GM23338 (cell line): ENCODE results near the gene LMNA.

Source experiments
- CREB1 ChIP-seq: fragments of 250-450 bp; sonication (Bioruptor Pico); IDR thresholded peaks from 2 replicates; pipeline ENCODE4 v1.5.0; 2020; ENCODE audit warnings: low read depth, mild to moderate bottlenecking, moderate library complexity
- CTCF ChIP-seq, 2 experiments: fragments of 200-600 bp in 1 of 2; sonication (generic) in 1 of 2; conservative IDR thresholded peaks; 2 replicates each; pipeline versions ENCODE4 v1.5.1 to v1.6.1; 2016 to 2017; ENCODE audit warnings: antibody characterized with exemption in 2 of 2, low read depth in 2 of 2, mild to moderate bottlenecking in 2 of 2, moderate library complexity in 1 of 2
- EZH2 ChIP-seq: fragments of 200-600 bp; sonication (generic); IDR thresholded peaks from one replicate; pipeline ENCODE4 v1.8.0; 2017; ENCODE audit warnings: antibody characterized with exemption, mild to moderate bottlenecking, low read depth; ENCODE audit not compliant: unreplicated experiment
- EZH2phosphoT487 ChIP-seq: fragments of 200-600 bp; sonication (generic); IDR thresholded peaks from one replicate; pipeline ENCODE4 v1.8.1; 2018; ENCODE audit warnings: antibody characterized with exemption; ENCODE audit not compliant: unreplicated experiment
- JUNB ChIP-seq: IDR thresholded peaks from one replicate; pipeline ENCODE4 v1.6.1; 2016; ENCODE audit warnings: antibody characterized with exemption; ENCODE audit not compliant: unreplicated experiment
- NANOG ChIP-seq: IDR thresholded peaks from 2 replicates; pipeline ENCODE4 v1.6.1; 2016; ENCODE audit warnings: antibody characterized with exemption, borderline replicate concordance
- POLR2AphosphoS5 ChIP-seq: IDR thresholded peaks from 2 replicates; pipeline ENCODE4 v1.6.1; 2016; ENCODE audit warnings: antibody characterized with exemption, low read depth
- STAT1 ChIP-seq: IDR thresholded peaks from one replicate; pipeline ENCODE4 v1.6.1; 2016; ENCODE audit warnings: antibody characterized with exemption; ENCODE audit not compliant: unreplicated experiment
- ZNF114 ChIP-seq: fragments of 250-450 bp; sonication (Bioruptor Pico); IDR thresholded peaks from 2 replicates; pipeline ENCODE4 v1.5.0; 2020; ENCODE audit warnings: mild to moderate bottlenecking, moderate library complexity
- ZNF331 ChIP-seq: fragments of 250-450 bp; sonication (Bioruptor Pico); IDR thresholded peaks from 2 replicates; pipeline ENCODE4 v1.5.0; 2020; ENCODE audit warnings: low read depth, mild to moderate bottlenecking, moderate library complexity
- TF ChIP-seq, protein P1 (sequence below): IDR thresholded peaks from one replicate; pipeline ENCODE4 v1.6.1; 2018; ENCODE audit warnings: antibody characterized with exemption; ENCODE audit not compliant: unreplicated experiment
- TF ChIP-seq, protein P2 (sequence below): IDR thresholded peaks from 2 replicates; pipeline ENCODE4 v1.6.1; 2016; ENCODE audit warnings: antibody characterized with exemption

DNA sequence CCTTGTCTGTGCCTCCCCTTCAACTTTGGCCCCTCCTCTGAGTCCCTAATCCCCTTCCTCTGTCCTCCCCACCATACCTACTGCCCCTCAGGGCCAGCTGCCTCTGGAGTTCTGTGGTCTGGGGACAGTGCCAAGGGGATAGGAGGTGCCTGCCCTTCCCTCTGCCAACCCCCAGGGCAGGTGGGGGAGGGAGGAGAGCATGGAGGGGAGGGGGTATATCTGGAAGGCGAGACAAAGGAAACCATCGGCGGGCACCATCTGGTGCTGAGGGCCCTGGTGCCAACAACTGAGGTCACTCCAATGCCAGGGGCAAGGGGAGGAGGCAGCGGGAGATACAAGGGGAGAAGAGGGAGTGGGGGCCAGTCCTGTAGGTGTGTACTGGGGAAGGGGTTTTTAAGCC lies 44.0 kb upstream of the LMNA start:
- no peak for TF ChIP-seq CTCF (conservative IDR thresholded peaks at IDR 0.05; ENCODE audit: low read depth in 2 of 2)
- no peak for TF ChIP-seq EZH2
- TF ChIP-seq, protein P1, sequence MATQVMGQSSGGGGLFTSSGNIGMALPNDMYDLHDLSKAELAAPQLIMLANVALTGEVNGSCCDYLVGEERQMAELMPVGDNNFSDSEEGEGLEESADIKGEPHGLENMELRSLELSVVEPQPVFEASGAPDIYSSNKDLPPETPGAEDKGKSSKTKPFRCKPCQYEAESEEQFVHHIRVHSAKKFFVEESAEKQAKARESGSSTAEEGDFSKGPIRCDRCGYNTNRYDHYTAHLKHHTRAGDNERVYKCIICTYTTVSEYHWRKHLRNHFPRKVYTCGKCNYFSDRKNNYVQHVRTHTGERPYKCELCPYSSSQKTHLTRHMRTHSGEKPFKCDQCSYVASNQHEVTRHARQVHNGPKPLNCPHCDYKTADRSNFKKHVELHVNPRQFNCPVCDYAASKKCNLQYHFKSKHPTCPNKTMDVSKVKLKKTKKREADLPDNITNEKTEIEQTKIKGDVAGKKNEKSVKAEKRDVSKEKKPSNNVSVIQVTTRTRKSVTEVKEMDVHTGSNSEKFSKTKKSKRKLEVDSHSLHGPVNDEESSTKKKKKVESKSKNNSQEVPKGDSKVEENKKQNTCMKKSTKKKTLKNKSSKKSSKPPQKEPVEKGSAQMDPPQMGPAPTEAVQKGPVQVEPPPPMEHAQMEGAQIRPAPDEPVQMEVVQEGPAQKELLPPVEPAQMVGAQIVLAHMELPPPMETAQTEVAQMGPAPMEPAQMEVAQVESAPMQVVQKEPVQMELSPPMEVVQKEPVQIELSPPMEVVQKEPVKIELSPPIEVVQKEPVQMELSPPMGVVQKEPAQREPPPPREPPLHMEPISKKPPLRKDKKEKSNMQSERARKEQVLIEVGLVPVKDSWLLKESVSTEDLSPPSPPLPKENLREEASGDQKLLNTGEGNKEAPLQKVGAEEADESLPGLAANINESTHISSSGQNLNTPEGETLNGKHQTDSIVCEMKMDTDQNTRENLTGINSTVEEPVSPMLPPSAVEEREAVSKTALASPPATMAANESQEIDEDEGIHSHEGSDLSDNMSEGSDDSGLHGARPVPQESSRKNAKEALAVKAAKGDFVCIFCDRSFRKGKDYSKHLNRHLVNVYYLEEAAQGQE: no peak
- TF ChIP-seq POLR2AphosphoS5: no peak
- no peak for TF ChIP-seq CREB1 (CRISPR knock-in tag)
- no peak for TF ChIP-seq EZH2phosphoT487
- TF ChIP-seq JUNB: no peak
- TF ChIP-seq ZNF114 (CRISPR knock-in tag): no peak
- TF ChIP-seq, protein P2, sequence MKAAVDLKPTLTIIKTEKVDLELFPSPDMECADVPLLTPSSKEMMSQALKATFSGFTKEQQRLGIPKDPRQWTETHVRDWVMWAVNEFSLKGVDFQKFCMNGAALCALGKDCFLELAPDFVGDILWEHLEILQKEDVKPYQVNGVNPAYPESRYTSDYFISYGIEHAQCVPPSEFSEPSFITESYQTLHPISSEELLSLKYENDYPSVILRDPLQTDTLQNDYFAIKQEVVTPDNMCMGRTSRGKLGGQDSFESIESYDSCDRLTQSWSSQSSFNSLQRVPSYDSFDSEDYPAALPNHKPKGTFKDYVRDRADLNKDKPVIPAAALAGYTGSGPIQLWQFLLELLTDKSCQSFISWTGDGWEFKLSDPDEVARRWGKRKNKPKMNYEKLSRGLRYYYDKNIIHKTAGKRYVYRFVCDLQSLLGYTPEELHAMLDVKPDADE: no peak
- no peak for TF ChIP-seq STAT1
- no peak for TF ChIP-seq ZNF331 (CRISPR knock-in tag)
- no peak for TF ChIP-seq NANOG
